Measurements from ENCODE around the gene PPP3R1.
A peak's percentile ranks its signal among the peaks of the same experiment; 100 is the strongest.
"Not testable (repeated sequence)": the region's sequence is repeated elsewhere in the genome, so short reads cannot be mapped to it uniquely, and the experiment has no call there.

Gene PPP3R1

DNA sequence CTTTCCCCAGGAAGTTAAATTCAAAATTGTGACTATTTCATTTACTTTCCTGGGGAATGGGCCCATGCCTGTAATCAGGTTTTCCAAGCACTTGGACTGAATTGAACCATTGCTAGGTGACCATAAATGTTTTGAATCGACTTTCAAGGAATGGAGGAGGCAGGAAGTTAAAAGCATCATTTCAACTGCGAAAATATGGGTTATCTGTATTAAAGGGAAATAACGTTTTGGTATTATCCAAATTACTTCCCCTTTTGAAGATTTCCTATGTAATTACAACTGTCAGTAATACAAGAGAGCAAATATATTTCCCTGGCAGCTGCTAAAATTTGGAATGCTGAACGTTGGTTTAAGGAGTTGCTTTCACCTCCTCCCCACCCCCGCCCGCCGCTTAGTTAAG is 75.7 kb downstream of the PPP3R1 start:
- H3K36me3 ChIP-seq (ENCODE audit: control insufficient read depth in 2 of 2, insufficient read depth in 2 of 2, low read length in 2 of 2): peaks cover 9 to 17% of the 10 kb centered on the region in 2 donors
- H3K9ac ChIP-seq (ENCODE audit: low read depth in 1 of 2, low read length in 2 of 2): no peak overlapping the region
- no peaks in the 10 kb centered on the region for H3K4me1 ChIP-seq (ENCODE audit: control insufficient read depth in 2 of 2, insufficient read depth in 2 of 2, low read length in 2 of 2)
- no peak overlapping the region for H3K27ac ChIP-seq (ENCODE audit: low read depth in 2 of 2, low read length in 2 of 2)
- H3K9me3 ChIP-seq (ENCODE audit: control insufficient read depth in 2 of 2, low read length in 2 of 2): no peaks in the 10 kb centered on the region
- H3K27me3 ChIP-seq (ENCODE audit: control insufficient read depth in 2 of 2, insufficient read depth in 2 of 2, low read length in 2 of 2): no peaks in the 10 kb centered on the region
- H3K4me3 ChIP-seq (ENCODE audit: low read length in 2 of 2): no peak overlapping the region

GRCh38 chr2:68175210-68175609 is 77.1 kb downstream of the PPP3R1 start:
- not testable (repeated sequence) for H3K9ac ChIP-seq (ENCODE audit: low read depth in 1 of 2, low read length in 2 of 2); H3K27ac ChIP-seq (ENCODE audit: low read depth in 2 of 2, low read length in 2 of 2); H3K27me3 ChIP-seq (ENCODE audit: control insufficient read depth in 2 of 2, insufficient read depth in 2 of 2, low read length in 2 of 2); H3K4me1 ChIP-seq (ENCODE audit: control insufficient read depth in 2 of 2, insufficient read depth in 2 of 2, low read length in 2 of 2); H3K9me3 ChIP-seq (ENCODE audit: control insufficient read depth in 2 of 2, low read length in 2 of 2); H3K4me3 ChIP-seq (ENCODE audit: low read length in 2 of 2)
- peaks cover 11 to 17% of the 10 kb centered on the region in 2 donors for H3K36me3 ChIP-seq (ENCODE audit: control insufficient read depth in 2 of 2, insufficient read depth in 2 of 2, low read length in 2 of 2)

- Histone ChIP-seq H3K27me3 (ENCODE audit: control insufficient read depth in 2 of 2, insufficient read depth in 2 of 2, low read length in 2 of 2) (no peaks in the 10 kb centered on the region), H3K4me1 (ENCODE audit: control insufficient read depth in 2 of 2, insufficient read depth in 2 of 2, low read length in 2 of 2) (no peaks in the 10 kb centered on the region), H3K4me3 (ENCODE audit: low read length in 2 of 2) (no peak overlapping the region), H3K27ac (ENCODE audit: low read depth in 2 of 2, low read length in 2 of 2) (no peak overlapping the region), H3K36me3 (ENCODE audit: control insufficient read depth in 2 of 2, insufficient read depth in 2 of 2, low read length in 2 of 2) (peaks cover 11 to 14% of the 10 kb centered on the region in 2 donors), H3K9ac (ENCODE audit: low read depth in 1 of 2, low read length in 2 of 2) (no peak overlapping the region), H3K9me3 (ENCODE audit: control insufficient read depth in 2 of 2, low read length in 2 of 2) (no peaks in the 10 kb centered on the region)
Observed at GRCh38 chr2:68172990-68173700, 79.2 kb downstream of the PPP3R1 start.

GRCh38 chr2:68172521-68172920 is 79.8 kb downstream of the PPP3R1 start:
- no peaks in the 10 kb centered on the region for H3K4me1 ChIP-seq (ENCODE audit: control insufficient read depth in 2 of 2, insufficient read depth in 2 of 2, low read length in 2 of 2)
- no peak overlapping the region for H3K4me3 ChIP-seq (ENCODE audit: low read length in 2 of 2)
- H3K27ac ChIP-seq (ENCODE audit: low read depth in 2 of 2, low read length in 2 of 2): no peak overlapping the region
- no peaks in the 10 kb centered on the region for H3K9me3 ChIP-seq (ENCODE audit: control insufficient read depth in 2 of 2, low read length in 2 of 2)
- no peaks in the 10 kb centered on the region for H3K27me3 ChIP-seq (ENCODE audit: control insufficient read depth in 2 of 2, insufficient read depth in 2 of 2, low read length in 2 of 2)
- H3K36me3 ChIP-seq (ENCODE audit: control insufficient read depth in 2 of 2, insufficient read depth in 2 of 2, low read length in 2 of 2): peaks cover 11 to 15% of the 10 kb centered on the region in 2 donors
- H3K9ac ChIP-seq (ENCODE audit: low read depth in 1 of 2, low read length in 2 of 2): no peak overlapping the region

GRCh38 chr2:68171684-68172083 is 80.6 kb downstream of the PPP3R1 start:
- no peak overlapping the region for H3K9ac ChIP-seq (ENCODE audit: low read depth in 1 of 2, low read length in 2 of 2)
- H3K27me3 ChIP-seq (ENCODE audit: control insufficient read depth in 2 of 2, insufficient read depth in 2 of 2, low read length in 2 of 2): no peaks in the 10 kb centered on the region
- no peaks in the 10 kb centered on the region for H3K9me3 ChIP-seq (ENCODE audit: control insufficient read depth in 2 of 2, low read length in 2 of 2)
- H3K4me1 ChIP-seq (ENCODE audit: control insufficient read depth in 2 of 2, insufficient read depth in 2 of 2, low read length in 2 of 2): no peaks in the 10 kb centered on the region
- peaks cover 10 to 11% of the 10 kb centered on the region in 2 donors for H3K36me3 ChIP-seq (ENCODE audit: control insufficient read depth in 2 of 2, insufficient read depth in 2 of 2, low read length in 2 of 2)
- H3K4me3 ChIP-seq (ENCODE audit: low read length in 2 of 2): no peak overlapping the region
- no peak overlapping the region for H3K27ac ChIP-seq (ENCODE audit: low read depth in 2 of 2, low read length in 2 of 2)

GRCh38 chr2:68171146-68171545 is 81.2 kb downstream of the PPP3R1 start:
- Histone ChIP-seq H3K27me3 (ENCODE audit: control insufficient read depth in 2 of 2, insufficient read depth in 2 of 2, low read length in 2 of 2) (no peaks in the 10 kb centered on the region), H3K9me3 (ENCODE audit: control insufficient read depth in 2 of 2, low read length in 2 of 2) (no peaks in the 10 kb centered on the region), H3K4me1 (ENCODE audit: control insufficient read depth in 2 of 2, insufficient read depth in 2 of 2, low read length in 2 of 2) (no peaks in the 10 kb centered on the region), H3K27ac (ENCODE audit: low read depth in 2 of 2, low read length in 2 of 2) (no peak overlapping the region), H3K9ac (ENCODE audit: low read depth in 1 of 2, low read length in 2 of 2) (no peak overlapping the region), H3K4me3 (ENCODE audit: low read length in 2 of 2) (no peak overlapping the region), H3K36me3 (ENCODE audit: control insufficient read depth in 2 of 2, insufficient read depth in 2 of 2, low read length in 2 of 2) (peaks cover 10 to 11% of the 10 kb centered on the region in 2 donors)

- Histone ChIP-seq H3K9ac (ENCODE audit: low read depth in 1 of 2, low read length in 2 of 2) (no peak overlapping the region), H3K27me3 (ENCODE audit: control insufficient read depth in 2 of 2, insufficient read depth in 2 of 2, low read length in 2 of 2) (no peaks in the 10 kb centered on the region), H3K4me1 (ENCODE audit: control insufficient read depth in 2 of 2, insufficient read depth in 2 of 2, low read length in 2 of 2) (no peaks in the 10 kb centered on the region), H3K27ac (ENCODE audit: low read depth in 2 of 2, low read length in 2 of 2) (no peak overlapping the region), H3K9me3 (ENCODE audit: control insufficient read depth in 2 of 2, low read length in 2 of 2) (no peaks in the 10 kb centered on the region), H3K36me3 (ENCODE audit: control insufficient read depth in 2 of 2, insufficient read depth in 2 of 2, low read length in 2 of 2) (peaks cover 8 to 13% of the 10 kb centered on the region in 2 donors), H3K4me3 (ENCODE audit: low read length in 2 of 2) (no peak overlapping the region)
Observed at GRCh38 chr2:68169308-68169707, 83.0 kb downstream of the PPP3R1 start.

- H3K36me3 ChIP-seq (ENCODE audit: control insufficient read depth in 2 of 2, insufficient read depth in 2 of 2, low read length in 2 of 2): peaks cover 16 to 22% of the 10 kb centered on the region in 2 donors
- no peak overlapping the region for H3K9ac ChIP-seq (ENCODE audit: low read depth in 1 of 2, low read length in 2 of 2)
- H3K9me3 ChIP-seq (ENCODE audit: control insufficient read depth in 2 of 2, low read length in 2 of 2): no peaks in the 10 kb centered on the region
- H3K4me1 ChIP-seq (ENCODE audit: control insufficient read depth in 2 of 2, insufficient read depth in 2 of 2, low read length in 2 of 2): no peaks in the 10 kb centered on the region
- H3K27ac ChIP-seq (ENCODE audit: low read depth in 2 of 2, low read length in 2 of 2): no peak overlapping the region
- H3K4me3 ChIP-seq (ENCODE audit: low read length in 2 of 2): no peak overlapping the region
- no peaks in the 10 kb centered on the region for H3K27me3 ChIP-seq (ENCODE audit: control insufficient read depth in 2 of 2, insufficient read depth in 2 of 2, low read length in 2 of 2)
Observed at GRCh38 chr2:68167186-68167585, 85.1 kb downstream of the PPP3R1 start.

- Histone ChIP-seq H3K9me3 (ENCODE audit: control insufficient read depth in 2 of 2, low read length in 2 of 2) (no peaks in the 10 kb centered on the region), H3K27me3 (ENCODE audit: control insufficient read depth in 2 of 2, insufficient read depth in 2 of 2, low read length in 2 of 2) (no peaks in the 10 kb centered on the region), H3K36me3 (ENCODE audit: control insufficient read depth in 2 of 2, insufficient read depth in 2 of 2, low read length in 2 of 2) (peaks cover 18 to 32% of the 10 kb centered on the region in 2 donors), H3K4me3 (ENCODE audit: low read length in 2 of 2) (no peak overlapping the region), H3K27ac (ENCODE audit: low read depth in 2 of 2, low read length in 2 of 2) (no peak overlapping the region), H3K4me1 (ENCODE audit: control insufficient read depth in 2 of 2, insufficient read depth in 2 of 2, low read length in 2 of 2) (peaks cover under 1 to 5% of the 10 kb centered on the region in 2 donors), H3K9ac (ENCODE audit: low read depth in 1 of 2, low read length in 2 of 2) (no peak overlapping the region)
Observed at GRCh38 chr2:68163641-68164040, 88.7 kb downstream of the PPP3R1 start.

GRCh38 chr2:68158134-68158447 is 94.2 kb downstream of the PPP3R1 start:
- H3K9ac ChIP-seq (ENCODE audit: low read depth in 1 of 2, low read length in 2 of 2): peak overlapping the region; percentile 82 to 89
- H3K27me3 ChIP-seq (ENCODE audit: control insufficient read depth in 2 of 2, insufficient read depth in 2 of 2, low read length in 2 of 2): no peaks in the 10 kb centered on the region
- H3K9me3 ChIP-seq (ENCODE audit: control insufficient read depth in 2 of 2, low read length in 2 of 2): no peaks in the 10 kb centered on the region
- peaks cover 14 to 23% of the 10 kb centered on the region in 2 donors for H3K36me3 ChIP-seq (ENCODE audit: control insufficient read depth in 2 of 2, insufficient read depth in 2 of 2, low read length in 2 of 2)
- H3K4me1 ChIP-seq (ENCODE audit: control insufficient read depth in 2 of 2, insufficient read depth in 2 of 2, low read length in 2 of 2): peaks cover 15 to 20% of the 10 kb centered on the region in 2 donors
- H3K4me3 ChIP-seq (ENCODE audit: low read length in 2 of 2): peak overlapping the region; percentile 99 to 100
- peak overlapping the region; percentile 93 to 96 for H3K27ac ChIP-seq (ENCODE audit: low read depth in 2 of 2, low read length in 2 of 2)

Data from mucosa of rectum (tissue), 2 donors.